ENCODE data around the gene ZNF460.
"Not testable (repeated sequence)": the region's sequence is repeated elsewhere in the genome, so short reads cannot be mapped to it uniquely, and the experiment has no call there.

Gene ZNF460

GRCh38 chr19:57242821-57243220, 37.5 kb upstream of the ZNF460 start:
- TF ChIP-seq CTCF (IDR thresholded peaks at IDR 0.05) = no peak
- H3K4me3 ChIP-seq = no peak overlapping the region
- no peak overlapping the region for H3K27ac ChIP-seq
- no peak for DNase-seq (ENCODE audit: low spot score)

- DNase-seq (ENCODE audit: low spot score) = no peak
- no peak overlapping the region for H3K4me3 ChIP-seq
- no peak for TF ChIP-seq CTCF (IDR thresholded peaks at IDR 0.05)
- H3K27ac ChIP-seq = no peak overlapping the region
Observed at GRCh38 chr19:57244513-57244912, 35.8 kb upstream of the ZNF460 start.

GRCh38 chr19:57245066-57245465, 35.2 kb upstream of the ZNF460 start:
- H3K27ac ChIP-seq = no peak overlapping the region
- no peak for DNase-seq (ENCODE audit: low spot score)
- TF ChIP-seq CTCF (IDR thresholded peaks at IDR 0.05) = no peak

GRCh38 chr19:57245959-57246358, 34.3 kb upstream of the ZNF460 start:
- DNase-seq (ENCODE audit: low spot score) = no peak
- no peak for TF ChIP-seq CTCF (IDR thresholded peaks at IDR 0.05)
- Histone ChIP-seq H3K4me3 (no peak overlapping the region), H3K27ac (no peak overlapping the region)

More at GRCh38 chr19:57245066-57245465, 35.2 kb upstream of the ZNF460 start:
- no peak overlapping the region for H3K4me3 ChIP-seq

- Histone ChIP-seq H3K27ac (no peak overlapping the region), H3K4me3 (no peak overlapping the region)
- no peak for DNase-seq (ENCODE audit: low spot score)
- no peak for TF ChIP-seq CTCF (IDR thresholded peaks at IDR 0.05)
Observed at GRCh38 chr19:57248646-57249045, 31.6 kb upstream of the ZNF460 start.

- TF ChIP-seq CTCF (IDR thresholded peaks at IDR 0.05) = no peak
- Histone ChIP-seq H3K27ac (no peak overlapping the region), H3K4me3 (no peak overlapping the region)
- no peak for DNase-seq (ENCODE audit: low spot score)
Observed at GRCh38 chr19:57249329-57249728, 31.0 kb upstream of the ZNF460 start.

- not testable (repeated sequence) for DNase-seq (ENCODE audit: low spot score)
Observed at GRCh38 chr19:57253767-57254166, 26.5 kb upstream of the ZNF460 start.

GRCh38 chr19:57262044-57262443, 18.2 kb upstream of the ZNF460 start:
- no peak for TF ChIP-seq CTCF (IDR thresholded peaks at IDR 0.05)
- H3K27ac ChIP-seq = no peak overlapping the region
- H3K4me3 ChIP-seq = no peak overlapping the region
- no peak for DNase-seq (ENCODE audit: low spot score)

More at GRCh38 chr19:57253767-57254166, 26.5 kb upstream of the ZNF460 start:
- not testable (repeated sequence) for H3K27ac ChIP-seq, H3K4me3 ChIP-seq
